HCT116 (cell line): ENCODE data around the gene TSEN34.
"Not testable (repeated sequence)": the region's sequence is repeated elsewhere in the genome, so short reads cannot be mapped to it uniquely, and the experiment has no call there.

Experiments used
- CTCF ChIP-seq, 3 experiments: fragments of 200-600 bp in 1 of 3; sonication (generic) in 1 of 3; IDR thresholded peaks in 2 of 3; conservative IDR thresholded peaks in 1 of 3; 2 replicates each; pipeline ENCODE4 v1.5.1; 2012 to 2017; ENCODE audit warnings: low read depth in 2 of 3, low read length in 2 of 3, antibody characterized with exemption in 1 of 3, borderline replicate concordance in 1 of 3, control low read depth in 1 of 3, mild to moderate bottlenecking in 1 of 3, mixed read lengths in 1 of 3, mixed run types in 1 of 3, moderate library complexity in 1 of 3; ENCODE audit not compliant: insufficient read depth in 1 of 3
- ELF1 ChIP-seq: IDR thresholded peaks from 2 replicates; pipeline ENCODE4 v1.6.1; 2012; ENCODE audit warnings: low read depth, borderline replicate concordance
- FOSL1 ChIP-seq: IDR thresholded peaks from 2 replicates; pipeline ENCODE4 v1.6.1; 2012; ENCODE audit warnings: low read depth
- POLR2A ChIP-seq: IDR thresholded peaks from 2 replicates; pipeline ENCODE4 v1.7.0; 2011; ENCODE audit warnings: borderline replicate concordance; ENCODE audit not compliant: insufficient read depth, insufficient read length; ENCODE audit errors: extremely low read depth
- POLR2AphosphoS5 ChIP-seq: IDR thresholded peaks from 2 replicates; pipeline ENCODE4 v1.6.1; 2011; ENCODE audit warnings: mild to moderate bottlenecking, low read depth, low read length, moderate library complexity
- RAD21 ChIP-seq: IDR thresholded peaks from 2 replicates; pipeline ENCODE4 v1.6.1; 2012; ENCODE audit warnings: low read depth, mild to moderate bottlenecking
- REST ChIP-seq: IDR thresholded peaks from 2 replicates; pipeline ENCODE4 v1.6.1; 2012; ENCODE audit warnings: low read depth
- SIN3A ChIP-seq: IDR thresholded peaks from 2 replicates; pipeline ENCODE4 v1.6.1; 2012; ENCODE audit warnings: low read depth
- SP1 ChIP-seq: IDR thresholded peaks from 2 replicates; pipeline ENCODE4 v1.6.1; 2012; ENCODE audit warnings: low read depth
- YY1 ChIP-seq: IDR thresholded peaks from 2 replicates; pipeline ENCODE4 v1.6.1; 2011; ENCODE audit warnings: low read length, low read depth, moderate library complexity, mild to moderate bottlenecking; ENCODE audit not compliant: insufficient replicate concordance; ENCODE audit errors: extremely low read depth
- ZFX ChIP-seq: fragments of 450-650 bp; IDR thresholded peaks from 2 replicates; pipeline ENCODE4 v1.6.1; 2017
- ZNF274 ChIP-seq: fragments of 200-500 bp; sonication (Bioruptor generic); IDR thresholded peaks from 2 replicates; pipeline ENCODE4 v1.6.1; 2014; ENCODE audit warnings: mild to moderate bottlenecking, low read depth, low read length, inconsistent platforms
- TF ChIP-seq, protein P1 (sequence below): IDR thresholded peaks from 2 replicates; pipeline ENCODE4 v1.6.1; 2011; ENCODE audit warnings: mild to moderate bottlenecking, low read length, moderate library complexity; ENCODE audit not compliant: insufficient replicate concordance; ENCODE audit errors: extremely low read depth

GRCh38 chr19:54224619-54225018 is 33.5 kb downstream of the TSEN34 start:
- TF ChIP-seq POLR2AphosphoS5; ZFX; POLR2A; CTCF (IDR thresholded peaks at IDR 0.05 in 2 of 3, conservative IDR thresholded peaks at IDR 0.05 in 1 of 3; ENCODE audit: borderline replicate concordance in 1 of 3, insufficient read depth in 1 of 3, low read depth in 2 of 3, low read length in 2 of 3); ZNF274; RAD21; SP1; REST; FOSL1; SIN3A; YY1; ELF1: not testable (repeated sequence)
- TF ChIP-seq, protein P1, sequence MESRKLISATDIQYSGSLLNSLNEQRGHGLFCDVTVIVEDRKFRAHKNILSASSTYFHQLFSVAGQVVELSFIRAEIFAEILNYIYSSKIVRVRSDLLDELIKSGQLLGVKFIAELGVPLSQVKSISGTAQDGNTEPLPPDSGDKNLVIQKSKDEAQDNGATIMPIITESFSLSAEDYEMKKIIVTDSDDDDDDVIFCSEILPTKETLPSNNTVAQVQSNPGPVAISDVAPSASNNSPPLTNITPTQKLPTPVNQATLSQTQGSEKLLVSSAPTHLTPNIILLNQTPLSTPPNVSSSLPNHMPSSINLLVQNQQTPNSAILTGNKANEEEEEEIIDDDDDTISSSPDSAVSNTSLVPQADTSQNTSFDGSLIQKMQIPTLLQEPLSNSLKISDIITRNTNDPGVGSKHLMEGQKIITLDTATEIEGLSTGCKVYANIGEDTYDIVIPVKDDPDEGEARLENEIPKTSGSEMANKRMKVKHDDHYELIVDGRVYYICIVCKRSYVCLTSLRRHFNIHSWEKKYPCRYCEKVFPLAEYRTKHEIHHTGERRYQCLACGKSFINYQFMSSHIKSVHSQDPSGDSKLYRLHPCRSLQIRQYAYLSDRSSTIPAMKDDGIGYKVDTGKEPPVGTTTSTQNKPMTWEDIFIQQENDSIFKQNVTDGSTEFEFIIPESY, result not testable (repeated sequence)
